GM19397 (cell line): ENCODE measurements around the gene PLXDC1.
A peak's percentile ranks its signal among the peaks of the same experiment; 100 is the strongest.
"Not testable (repeated sequence)": the region's sequence is repeated elsewhere in the genome, so short reads cannot be mapped to it uniquely, and the experiment has no call there.

Experiments
- ATAC-seq: cut with Tn5 transposase; IDR thresholded peaks from one replicate; pipeline ENCODE4 v1.9.1; 2021; ENCODE audit warnings: mild to moderate bottlenecking, moderate library complexity; ENCODE audit not compliant: unreplicated experiment

The PLXDC1 gene

GRCh38 chr17:39130205-39130604, 21.2 kb downstream of the PLXDC1 start:
- ATAC-seq, result no peak

- ATAC-seq, result not testable (repeated sequence)
These were observed 21.9 kb downstream of the PLXDC1 start for GRCh38 chr17:39129544-39129943.

GRCh38 chr17:39126436-39126835, 25.0 kb downstream of the PLXDC1 start:
- no peak for ATAC-seq

GRCh38 chr17:39125143-39125875, 26.1 kb downstream of the PLXDC1 start:
- ATAC-seq, result no peak

- no peak for ATAC-seq
These were observed 27.8 kb downstream of the PLXDC1 start for GRCh38 chr17:39123627-39124026.

GRCh38 chr17:39122991-39123390, 28.4 kb downstream of the PLXDC1 start:
- ATAC-seq, result no peak

- not testable (repeated sequence) for ATAC-seq
These were observed 29.5 kb downstream of the PLXDC1 start for GRCh38 chr17:39121919-39122318.

- ATAC-seq, result peak; percentile 42
These were observed 32.6 kb downstream of the PLXDC1 start for GRCh38 chr17:39118674-39119419.

GRCh38 chr17:39116224-39116623, 35.2 kb downstream of the PLXDC1 start:
- no peak for ATAC-seq

- no peak for ATAC-seq
These were observed 36.3 kb downstream of the PLXDC1 start for GRCh38 chr17:39115135-39115534.

GRCh38 chr17:39114723-39115122, 36.7 kb downstream of the PLXDC1 start:
- ATAC-seq, result no peak

- no peak for ATAC-seq
These were observed 37.6 kb downstream of the PLXDC1 start for GRCh38 chr17:39113871-39114270.

GRCh38 chr17:39110435-39111136, 40.9 kb downstream of the PLXDC1 start:
- ATAC-seq, result no peak

- no peak for ATAC-seq
These were observed 42.7 kb downstream of the PLXDC1 start for GRCh38 chr17:39108461-39109375.

GRCh38 chr17:39107973-39108372, 43.5 kb downstream of the PLXDC1 start:
- ATAC-seq, result no peak

GRCh38 chr17:39107155-39107554, 44.3 kb downstream of the PLXDC1 start:
- ATAC-seq, result no peak

- no peak for ATAC-seq
These were observed 45.7 kb downstream of the PLXDC1 start for GRCh38 chr17:39105705-39106104.

GRCh38 chr17:39104657-39105056, 46.8 kb downstream of the PLXDC1 start:
- ATAC-seq, result no peak

- ATAC-seq, result no peak
These were observed 47.4 kb downstream of the PLXDC1 start for GRCh38 chr17:39104046-39104445.

- ATAC-seq, result no peak
These were observed 50.3 kb downstream of the PLXDC1 start for GRCh38 chr17:39101091-39101490.

- ATAC-seq, result no peak
These were observed 50.9 kb downstream of the PLXDC1 start for GRCh38 chr17:39100530-39100929.
